Measurements from ENCODE around the gene SF3A2.

The SF3A2 gene

DNA sequence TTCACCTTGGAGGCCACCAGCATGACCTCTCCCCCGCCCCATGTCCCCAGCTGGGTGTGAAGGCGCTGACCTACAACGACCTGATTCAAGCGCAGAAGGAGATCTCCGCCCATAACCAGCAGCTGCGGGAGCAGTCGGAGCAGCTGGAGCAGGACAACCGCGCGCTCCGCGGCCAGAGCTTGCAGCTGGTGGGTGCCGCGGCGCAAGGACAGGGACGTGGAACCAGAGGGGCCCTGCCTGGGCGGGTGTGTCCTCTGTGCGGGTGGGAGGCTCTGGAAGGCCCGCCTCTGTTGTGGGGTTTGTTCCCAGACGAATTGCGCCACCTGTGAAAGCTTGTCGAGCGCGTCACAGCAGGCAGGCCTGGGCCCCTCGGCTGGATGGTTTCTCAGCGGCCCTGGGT is 22.8 kb upstream of the SF3A2 start:
- no peak for DNase-seq (ENCODE audit: low read depth)
- TF ChIP-seq, protein P1, sequence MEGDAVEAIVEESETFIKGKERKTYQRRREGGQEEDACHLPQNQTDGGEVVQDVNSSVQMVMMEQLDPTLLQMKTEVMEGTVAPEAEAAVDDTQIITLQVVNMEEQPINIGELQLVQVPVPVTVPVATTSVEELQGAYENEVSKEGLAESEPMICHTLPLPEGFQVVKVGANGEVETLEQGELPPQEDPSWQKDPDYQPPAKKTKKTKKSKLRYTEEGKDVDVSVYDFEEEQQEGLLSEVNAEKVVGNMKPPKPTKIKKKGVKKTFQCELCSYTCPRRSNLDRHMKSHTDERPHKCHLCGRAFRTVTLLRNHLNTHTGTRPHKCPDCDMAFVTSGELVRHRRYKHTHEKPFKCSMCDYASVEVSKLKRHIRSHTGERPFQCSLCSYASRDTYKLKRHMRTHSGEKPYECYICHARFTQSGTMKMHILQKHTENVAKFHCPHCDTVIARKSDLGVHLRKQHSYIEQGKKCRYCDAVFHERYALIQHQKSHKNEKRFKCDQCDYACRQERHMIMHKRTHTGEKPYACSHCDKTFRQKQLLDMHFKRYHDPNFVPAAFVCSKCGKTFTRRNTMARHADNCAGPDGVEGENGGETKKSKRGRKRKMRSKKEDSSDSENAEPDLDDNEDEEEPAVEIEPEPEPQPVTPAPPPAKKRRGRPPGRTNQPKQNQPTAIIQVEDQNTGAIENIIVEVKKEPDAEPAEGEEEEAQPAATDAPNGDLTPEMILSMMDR (IDR thresholded peaks at IDR 0.05; ENCODE audit: low read length, missing control alignments): no peak
- H3K4me3 ChIP-seq (replicated peaks; ENCODE audit: low read depth, low read length): no peak overlapping the region

DNA sequence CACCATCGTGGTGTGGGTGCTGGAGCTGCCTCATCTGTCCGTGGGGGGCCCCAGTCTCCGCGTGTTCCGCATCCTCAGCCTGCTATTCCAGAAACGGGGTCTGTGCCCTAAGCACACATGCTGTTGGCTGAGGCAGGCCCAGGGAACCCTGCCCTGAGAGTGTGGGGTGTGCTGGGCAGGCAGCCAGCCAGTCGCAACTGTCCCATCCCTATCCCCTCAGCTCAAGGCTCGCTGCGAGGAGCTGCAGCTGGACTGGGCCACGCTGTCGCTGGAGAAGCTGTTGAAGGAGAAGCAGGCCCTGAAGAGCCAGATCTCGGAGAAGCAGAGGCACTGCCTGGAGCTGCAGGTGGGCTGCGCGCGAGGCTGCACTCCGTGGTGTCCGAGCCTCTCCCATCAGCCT is 22.4 kb upstream of the SF3A2 start:
- no peak overlapping the region for H3K4me3 ChIP-seq (replicated peaks; ENCODE audit: low read depth, low read length)
- TF ChIP-seq, protein P1 (IDR thresholded peaks at IDR 0.05; ENCODE audit: low read length, missing control alignments): no peak
- DNase-seq (ENCODE audit: low read depth): no peak

DNA sequence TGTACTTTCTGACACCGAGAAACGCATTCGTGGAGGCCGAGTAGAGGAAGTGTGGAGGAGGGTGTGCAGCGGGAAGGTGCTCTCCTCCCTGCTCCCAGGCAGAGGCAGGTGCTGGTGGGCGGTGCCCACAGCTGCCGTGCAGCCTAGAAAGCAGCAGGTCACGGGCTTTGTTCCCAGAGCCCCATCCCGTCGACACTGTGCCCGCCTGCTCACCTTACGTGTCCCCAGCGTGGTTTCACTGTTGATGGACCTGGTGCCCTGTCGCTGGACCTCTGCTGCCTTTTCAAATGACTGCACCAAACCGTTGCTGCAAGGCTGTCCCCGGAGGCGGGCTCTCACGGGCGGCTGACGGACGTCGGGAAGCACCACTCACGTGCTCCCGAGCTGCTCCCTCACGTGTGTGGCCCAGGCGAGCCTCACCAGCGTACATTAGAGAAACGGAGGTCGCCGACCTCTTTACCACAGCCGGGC is 21.3 kb upstream of the SF3A2 start:
- H3K4me3 ChIP-seq (replicated peaks; ENCODE audit: low read depth, low read length): no peak overlapping the region

DNA sequence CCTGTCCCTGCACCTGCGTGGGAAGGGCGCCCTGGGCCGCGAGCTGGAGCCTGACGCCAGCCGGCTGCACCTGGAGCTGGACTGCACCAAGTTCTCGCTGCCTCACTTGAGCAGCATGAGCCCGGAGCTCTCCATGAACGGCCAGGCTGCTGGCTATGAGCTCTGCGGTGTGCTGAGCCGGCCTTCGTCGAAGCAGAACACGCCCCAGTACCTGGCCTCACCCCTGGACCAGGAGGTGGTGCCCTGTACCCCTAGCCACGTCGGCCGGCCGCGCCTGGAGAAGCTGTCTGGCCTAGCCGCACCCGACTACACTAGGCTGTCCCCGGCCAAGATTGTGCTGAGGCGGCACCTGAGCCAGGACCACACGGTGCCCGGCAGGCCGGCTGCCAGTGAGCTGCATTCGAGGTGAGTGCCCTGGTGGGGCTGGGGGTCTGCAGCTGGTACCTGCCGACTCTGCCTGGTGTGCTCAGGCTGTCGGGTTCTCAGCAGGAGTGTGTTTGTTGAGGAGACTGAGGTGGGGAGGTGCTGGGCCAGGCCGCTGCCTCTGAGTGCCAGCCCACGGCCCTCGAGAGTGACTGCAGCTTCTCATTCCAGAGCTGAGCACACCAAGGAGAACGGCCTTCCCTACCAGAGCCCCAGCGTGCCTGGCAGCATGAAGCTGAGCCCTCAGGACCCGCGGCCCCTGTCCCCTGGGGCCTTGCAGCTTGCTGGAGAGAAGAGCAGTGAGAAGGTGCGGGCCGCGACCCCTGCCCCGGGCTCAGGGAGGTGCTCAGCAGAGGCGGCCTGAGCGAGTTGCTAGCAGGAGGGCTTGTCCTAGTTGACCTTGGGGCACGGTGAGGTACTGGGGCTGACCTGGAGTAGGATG is 20.0 kb upstream of the SF3A2 start:
- no peak for DNase-seq (ENCODE audit: low read depth)
- no peak overlapping the region for H3K4me3 ChIP-seq (replicated peaks; ENCODE audit: low read depth, low read length)

More for the DNA sequence above, 21.3 kb upstream of the SF3A2 start:
- TF ChIP-seq, protein P1 (IDR thresholded peaks at IDR 0.05; ENCODE audit: low read length, missing control alignments): no peak
- no peak for DNase-seq (ENCODE audit: low read depth)

DNA sequence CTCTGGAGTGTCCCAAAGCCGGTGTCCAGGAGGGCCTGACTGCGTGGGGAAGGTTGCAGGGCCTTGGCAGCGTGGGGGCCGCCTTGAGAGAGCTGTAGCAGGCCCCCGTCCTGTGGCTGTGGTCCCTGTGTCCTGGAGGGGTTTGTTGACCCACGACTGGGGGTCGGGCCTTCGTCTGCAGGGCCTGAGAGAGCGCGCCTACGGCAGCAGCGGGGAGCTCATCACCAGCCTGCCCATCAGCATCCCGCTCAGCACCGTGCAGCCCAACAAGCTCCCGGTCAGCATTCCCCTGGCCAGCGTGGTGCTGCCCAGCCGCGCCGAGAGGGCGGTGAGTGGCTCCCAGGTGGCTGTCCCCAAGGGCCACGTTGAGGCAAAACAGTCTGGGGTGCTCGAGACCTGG is 19.0 kb upstream of the SF3A2 start:
- TF ChIP-seq, protein P1 (IDR thresholded peaks at IDR 0.05; ENCODE audit: low read length, missing control alignments): no peak
- no peak overlapping the region for H3K4me3 ChIP-seq (replicated peaks; ENCODE audit: low read depth, low read length)
- DNase-seq (ENCODE audit: low read depth): no peak

More for the DNA sequence above, 20.0 kb upstream of the SF3A2 start:
- TF ChIP-seq, protein P1 (IDR thresholded peaks at IDR 0.05; ENCODE audit: low read length, missing control alignments): no peak

DNA sequence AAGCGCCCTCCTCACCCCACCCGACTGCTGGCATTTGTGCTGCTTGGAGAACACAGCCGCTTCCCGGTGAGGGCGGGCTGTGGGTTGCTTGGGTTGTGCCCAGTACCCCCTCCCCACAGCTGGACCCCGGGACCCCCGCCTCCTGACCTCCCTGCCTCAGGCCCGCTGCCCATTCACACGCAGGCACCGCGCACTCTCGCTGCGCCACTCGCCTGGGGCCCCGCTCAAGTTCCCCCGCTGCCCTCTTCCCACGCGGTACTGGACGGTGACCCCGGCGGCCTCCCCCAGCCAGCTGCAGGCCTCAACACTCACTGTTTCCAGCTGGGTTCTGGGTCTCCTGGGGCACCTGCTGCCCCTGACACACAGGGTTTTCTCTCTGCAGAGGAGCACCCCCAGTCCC is 16.9 kb upstream of the SF3A2 start:
- TF ChIP-seq, protein P1 (IDR thresholded peaks at IDR 0.05; ENCODE audit: low read length, missing control alignments): no peak
- DNase-seq (ENCODE audit: low read depth): no peak
- no peak overlapping the region for H3K4me3 ChIP-seq (replicated peaks; ENCODE audit: low read depth, low read length)

Data from fibroblast of pulmonary artery (primary cell).